ENCODE results near the gene MSMP. TPM values are rescaled to one million over a fixed set of nuclear protein-coding genes. Genes with fewer than 3 reads are reported as not detected.

MSMP gene
- total RNA-seq, 1 donor = not detected

GRCh38 chr9:35711501-35712428 lies 42.3 kb downstream of the MSMP start:
- TF ChIP-seq CTCF (IDR thresholded peaks at IDR 0.05; ENCODE audit: insufficient read depth, low read length) = no peak
- H3K4me3 ChIP-seq (ENCODE audit: low read depth, low read length) = no peak overlapping the region
- DNase-seq (ENCODE audit: low read depth) = no peak

- H3K4me3 ChIP-seq (ENCODE audit: low read depth, low read length) = no peak overlapping the region
- no peak for TF ChIP-seq CTCF (IDR thresholded peaks at IDR 0.05; ENCODE audit: insufficient read depth, low read length)
- no peak for DNase-seq (ENCODE audit: low read depth)
Observed at GRCh38 chr9:35710818-35711500, 43.1 kb downstream of the MSMP start.

- no peak for TF ChIP-seq CTCF (IDR thresholded peaks at IDR 0.05; ENCODE audit: insufficient read depth, low read length)
- DNase-seq (ENCODE audit: low read depth) = no peak
Observed at GRCh38 chr9:35708146-35708545, 45.9 kb downstream of the MSMP start.

GRCh38 chr9:35706951-35707350 lies 47.1 kb downstream of the MSMP start:
- TF ChIP-seq CTCF (IDR thresholded peaks at IDR 0.05; ENCODE audit: insufficient read depth, low read length) = no peak
- no peak for DNase-seq (ENCODE audit: low read depth)
- no peak overlapping the region for H3K4me3 ChIP-seq (ENCODE audit: low read depth, low read length)

More at GRCh38 chr9:35708146-35708545, 45.9 kb downstream of the MSMP start:
- H3K4me3 ChIP-seq (ENCODE audit: low read depth, low read length) = no peak overlapping the region

GRCh38 chr9:35705836-35706430 lies 48.1 kb downstream of the MSMP start:
- no peak overlapping the region for H3K4me3 ChIP-seq (ENCODE audit: low read depth, low read length)
- no peak for DNase-seq (ENCODE audit: low read depth)
- TF ChIP-seq CTCF (IDR thresholded peaks at IDR 0.05; ENCODE audit: insufficient read depth, low read length) = no peak

- no peak overlapping the region for H3K4me3 ChIP-seq (ENCODE audit: low read depth, low read length)
- no peak for TF ChIP-seq CTCF (IDR thresholded peaks at IDR 0.05; ENCODE audit: insufficient read depth, low read length)
- DNase-seq (ENCODE audit: low read depth) = no peak
Observed at GRCh38 chr9:35705372-35705771, 48.7 kb downstream of the MSMP start.

All from fibroblast of the aortic adventitia (primary cell).